Liver (tissue), 3 donors: Measurements from ENCODE around the gene NLK.

ENCODE experiments used
- ATF3 ChIP-seq: IDR thresholded peaks from 2 replicates; pipeline ENCODE4 v1.6.1; 2016; ENCODE audit warnings: antibody characterized with exemption
- HNF4G ChIP-seq: IDR thresholded peaks from 2 replicates; pipeline ENCODE4 v1.6.1; 2016; ENCODE audit warnings: antibody characterized with exemption
- RAD21 ChIP-seq, 2 donors: IDR thresholded peaks; 2 replicates each; pipeline ENCODE4 v1.6.1; 2016; ENCODE audit warnings: antibody characterized with exemption in 2 of 2, mild to moderate bottlenecking in 2 of 2
- SP1 ChIP-seq: IDR thresholded peaks from 2 replicates; pipeline ENCODE4 v1.6.1; 2018; ENCODE audit warnings: antibody characterized with exemption, mild to moderate bottlenecking
- YY1 ChIP-seq: IDR thresholded peaks from 2 replicates; pipeline ENCODE4 v1.6.1; 2016; ENCODE audit warnings: antibody characterized with exemption, mild to moderate bottlenecking
- ZBTB33 ChIP-seq: IDR thresholded peaks from 2 replicates; pipeline ENCODE4 v1.6.1; 2016; ENCODE audit warnings: antibody characterized with exemption
- TF ChIP-seq, protein P1 (sequence below): fragments of 150-350 bp; IDR thresholded peaks from 2 replicates; pipeline ENCODE4 v1.5.1; 2017; ENCODE audit warnings: improper control_type of control experiment, low read depth, low read length; ENCODE audit not compliant: missing input control
- donor health status: healthy.
- donor health status: healthy.

GRCh38 chr17:27997044-27997401 lies 45.5 kb upstream of the NLK start:
- TF ChIP-seq ZBTB33 (no peak), ATF3 (no peak), RAD21 (IDR thresholded peaks at IDR 0.05) (no peak), SP1 (no peak), HNF4G (no peak), YY1 (no peak)
- TF ChIP-seq, protein P1, sequence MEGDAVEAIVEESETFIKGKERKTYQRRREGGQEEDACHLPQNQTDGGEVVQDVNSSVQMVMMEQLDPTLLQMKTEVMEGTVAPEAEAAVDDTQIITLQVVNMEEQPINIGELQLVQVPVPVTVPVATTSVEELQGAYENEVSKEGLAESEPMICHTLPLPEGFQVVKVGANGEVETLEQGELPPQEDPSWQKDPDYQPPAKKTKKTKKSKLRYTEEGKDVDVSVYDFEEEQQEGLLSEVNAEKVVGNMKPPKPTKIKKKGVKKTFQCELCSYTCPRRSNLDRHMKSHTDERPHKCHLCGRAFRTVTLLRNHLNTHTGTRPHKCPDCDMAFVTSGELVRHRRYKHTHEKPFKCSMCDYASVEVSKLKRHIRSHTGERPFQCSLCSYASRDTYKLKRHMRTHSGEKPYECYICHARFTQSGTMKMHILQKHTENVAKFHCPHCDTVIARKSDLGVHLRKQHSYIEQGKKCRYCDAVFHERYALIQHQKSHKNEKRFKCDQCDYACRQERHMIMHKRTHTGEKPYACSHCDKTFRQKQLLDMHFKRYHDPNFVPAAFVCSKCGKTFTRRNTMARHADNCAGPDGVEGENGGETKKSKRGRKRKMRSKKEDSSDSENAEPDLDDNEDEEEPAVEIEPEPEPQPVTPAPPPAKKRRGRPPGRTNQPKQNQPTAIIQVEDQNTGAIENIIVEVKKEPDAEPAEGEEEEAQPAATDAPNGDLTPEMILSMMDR: no peak
